IgD-negative memory B cell (primary cell): Measurements from ENCODE around the gene GRK5. TPM values are rescaled to one million over a fixed set of nuclear protein-coding genes. Genes with fewer than 3 reads are reported as not detected.
A peak's percentile ranks its signal among the peaks of the same experiment; 100 is the strongest.

ENCODE experiments used
- H3K27ac Mint-ChIP-seq, 3 donors: one replicate each; pipeline ENCODE4 v1.8.0; 2020 to 2022; ENCODE audit warnings: mild to moderate bottlenecking in 3 of 3, mixed read lengths in 3 of 3, moderate library complexity in 1 of 3
- H3K27me3 Mint-ChIP-seq: one replicate; pipeline ENCODE4 v1.8.0; 2021; ENCODE audit warnings: mixed read lengths
- H3K36me3 Mint-ChIP-seq: one replicate; pipeline ENCODE4 v1.8.0; 2020; ENCODE audit warnings: mild to moderate bottlenecking, mixed read lengths
- H3K4me1 Mint-ChIP-seq, 3 donors: one replicate each; pipeline ENCODE4 v1.8.0; 2020 to 2022; ENCODE audit warnings: mixed read lengths in 3 of 3, mild to moderate bottlenecking in 1 of 3
- H3K4me3 Mint-ChIP-seq, 4 donors: one replicate each; pipeline ENCODE4 v1.8.0; 2020 to 2022; ENCODE audit warnings: mild to moderate bottlenecking in 4 of 4, mixed read lengths in 4 of 4, moderate library complexity in 3 of 4
- H3K9me3 Mint-ChIP-seq, 3 donors: one replicate each; pipeline ENCODE4 v1.8.0; 2020 to 2021; ENCODE audit warnings: mixed read lengths in 3 of 3, mild to moderate bottlenecking in 1 of 3
- polyA plus RNA-seq: library from polyadenylated mRNA; unstranded; fragments of 300-500 nt; fragmentation: Illumina TruSeq; gene quantifications from one replicate; pipeline ENCODE4 v1.2.3, GENCODE V29; 2021

GRK5 gene
- polyA plus RNA-seq, 1 donor from 2014 or later = 18.1 TPM

DNA sequence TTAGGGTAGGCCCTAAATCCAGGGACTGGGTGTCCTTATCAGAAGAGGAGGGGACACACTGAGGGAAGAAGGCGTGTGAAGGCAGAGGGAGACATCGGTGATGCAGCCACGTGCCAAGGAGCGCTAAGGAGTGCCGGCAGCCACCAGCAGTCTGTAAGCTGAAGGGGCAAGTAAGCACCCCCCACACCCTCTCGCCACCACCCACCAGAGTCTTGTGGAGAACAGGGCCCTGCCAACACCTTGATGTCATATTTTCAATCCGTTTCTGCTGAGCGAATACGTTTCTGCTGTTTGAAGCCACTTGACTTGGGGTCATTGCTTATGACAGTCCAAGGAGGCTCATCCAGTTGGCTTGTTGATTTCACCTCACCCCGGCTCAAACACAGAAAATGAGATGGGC lies 297.3 kb downstream of the GRK5 start:
- H3K4me3 Mint-ChIP-seq = no peak overlapping the region
- no peaks in the 10 kb centered on the region for H3K27me3 Mint-ChIP-seq
- H3K27ac Mint-ChIP-seq = peak overlapping the region in 1 of 3 donors; percentile 3
- H3K4me1 Mint-ChIP-seq = peaks cover 5 to 9% (median 6%) of the 10 kb centered on the region in 3 donors
- no peaks in the 10 kb centered on the region for H3K9me3 Mint-ChIP-seq
- H3K36me3 Mint-ChIP-seq = peaks cover 11% of the 10 kb centered on the region

DNA sequence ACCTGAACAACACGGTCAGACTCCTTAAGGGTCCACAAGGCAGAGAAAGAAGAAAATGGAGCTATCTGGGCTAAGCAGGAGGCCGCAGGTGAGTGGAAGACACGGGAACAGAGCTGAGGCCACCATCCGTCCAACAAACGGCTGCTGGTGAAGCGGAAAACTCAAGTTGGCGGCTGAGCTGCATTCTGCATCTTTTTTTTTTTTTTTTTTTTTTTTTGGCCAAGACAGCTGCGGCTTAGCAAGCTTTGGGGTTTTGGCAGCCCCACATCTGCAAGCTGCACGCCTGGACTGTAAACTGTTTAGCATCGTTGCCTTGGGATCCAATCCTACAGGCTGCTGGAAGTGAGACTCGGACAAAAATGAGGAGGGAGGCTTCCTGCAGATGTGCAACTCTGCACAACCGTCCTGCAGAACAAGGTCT lies 297.8 kb downstream of the GRK5 start:
- H3K27ac Mint-ChIP-seq = peak overlapping the region in 1 of 3 donors; percentile 3
- H3K4me3 Mint-ChIP-seq = no peak overlapping the region
- H3K4me1 Mint-ChIP-seq = peaks cover 5 to 9% (median 6%) of the 10 kb centered on the region in 3 donors
- no peaks in the 10 kb centered on the region for H3K9me3 Mint-ChIP-seq
- peaks cover 11% of the 10 kb centered on the region for H3K36me3 Mint-ChIP-seq
- no peaks in the 10 kb centered on the region for H3K27me3 Mint-ChIP-seq

Other genes starting within 250 kb of the GRK5 start
- gene NANOS1, start 177.9 kb upstream of the GRK5 start, polyA plus RNA-seq = not detected
- gene EIF3A, start 126.8 kb upstream of the GRK5 start, polyA plus RNA-seq = 60.9 TPM
- 24.7 TPM for gene DENND10, start 103.5 kb upstream of the GRK5 start, polyA plus RNA-seq
- 22.2 TPM for gene SFXN4, start 41.9 kb upstream of the GRK5 start, polyA plus RNA-seq
- 71.2 TPM for gene PRDX3, start 28.8 kb upstream of the GRK5 start, polyA plus RNA-seq